OCI-LY7 (cell line): ENCODE measurements around the gene DPEP2. TPM values are rescaled to one million over a fixed set of nuclear protein-coding genes. Genes with fewer than 3 reads are reported as not detected.
A peak's percentile ranks its signal among the peaks of the same experiment; 100 is the strongest.

ENCODE experiments used
- BruUV-seq: library from RNA; stranded (reverse); fragments of 400-500 nt; replicated peaks from 2 replicates; lab custom pipeline; 2021; lab: Mats Ljungman, UMichigan
- CTCF ChIA-PET: fragments of 300-600 bp; sonication (Branson Sonifier 250); formaldehyde crosslinking; loops from one replicate; lab custom pipeline; 2022; ENCODE audit warnings: antibody characterized with exemption; ENCODE audit not compliant: unreplicated experiment; lab: Charles Lee
- POLR2A ChIA-PET: fragments of 300-600 bp; sonication (Branson Sonifier 250); formaldehyde crosslinking; loops from one replicate; lab custom pipeline; 2022; ENCODE audit warnings: antibody characterized with exemption; lab: Charles Lee
- DNase-seq: peaks from one replicate; pipeline ENCODE4 v3.0.0-alpha.2; 2015; ENCODE audit warnings: low spot score
- H2AFZ ChIP-seq: fragments of 200-600 bp; sonication (generic), shearing (Covaris generic); 2 replicates; pipeline ENCODE4 v1.6.1; 2014; ENCODE audit warnings: mild to moderate bottlenecking, antibody characterized with exemption, low read length, moderate library complexity
- H3K27ac ChIP-seq: fragments of 200-600 bp; sonication (generic); 2 replicates; pipeline ENCODE4 v1.5.1; 2014; ENCODE audit warnings: mixed run types, low read depth, mild to moderate bottlenecking, moderate library complexity, low read length, inconsistent platforms; ENCODE audit not compliant: poor library complexity, severe bottlenecking
- H3K36me3 ChIP-seq: fragments of 200-600 bp; sonication (generic); 2 replicates; pipeline ENCODE4 v1.6.1; 2014; ENCODE audit warnings: mild to moderate bottlenecking, antibody characterized with exemption, low read length, moderate library complexity, mixed read lengths; ENCODE audit not compliant: insufficient read depth
- H3K4me1 ChIP-seq: fragments of 200-600 bp; sonication (generic); 2 replicates; pipeline ENCODE4 v1.5.1; 2014; ENCODE audit warnings: mild to moderate bottlenecking, low read length; ENCODE audit not compliant: insufficient read depth, poor library complexity, severe bottlenecking
- H3K4me2 ChIP-seq: fragments of 200-600 bp; sonication (generic); 2 replicates; pipeline ENCODE4 v1.6.1; 2014; ENCODE audit warnings: mild to moderate bottlenecking, low read length
- H3K4me3 ChIP-seq: fragments of 200-600 bp; sonication (generic); 2 replicates; pipeline ENCODE4 v1.5.1; 2014; ENCODE audit warnings: mild to moderate bottlenecking, low read depth, low read length; ENCODE audit not compliant: poor library complexity, severe bottlenecking
- H3K79me2 ChIP-seq: fragments of 200-600 bp; sonication (generic); 2 replicates; pipeline ENCODE4 v1.6.1; 2016; ENCODE audit warnings: low read depth, mild to moderate bottlenecking, low read length, moderate library complexity, mixed read lengths; ENCODE audit not compliant: insufficient read depth
- H3K9me2 ChIP-seq: fragments of 200-600 bp; sonication (generic); 2 replicates; pipeline ENCODE4 v1.6.1; 2016; ENCODE audit warnings: mild to moderate bottlenecking, low read length, mixed read lengths; ENCODE audit not compliant: insufficient read depth
- H3K9me3 ChIP-seq: fragments of 200-600 bp; sonication (generic); 2 replicates; pipeline ENCODE4 v1.6.1; 2014; ENCODE audit warnings: mild to moderate bottlenecking, mixed run types, low read length, mixed read lengths
- H4K20me1 ChIP-seq: fragments of 200-600 bp; sonication (generic); 2 replicates; pipeline ENCODE4 v1.6.1; 2014; ENCODE audit warnings: mild to moderate bottlenecking, antibody characterized with exemption, low read length, moderate library complexity, mixed read lengths; ENCODE audit not compliant: insufficient read depth
- EZH2phosphoT487 ChIP-seq: fragments of 200-600 bp; sonication (generic); IDR thresholded peaks from 2 replicates; pipeline ENCODE4 v1.6.1; 2018; ENCODE audit warnings: low read depth, borderline replicate concordance, mild to moderate bottlenecking, mixed run types, antibody characterized with exemption, low read length, moderate library complexity, mixed read lengths
- intact Hi-C: fragments of 100-400 bp; cut with micrococcal nuclease; formaldehyde crosslinking; loops from one replicate; pipeline ENCODE4 v1.10.0; 2022; ENCODE audit not compliant: unreplicated experiment
- total RNA-seq, 2 experiments: library from RNA; depleted of rRNA in 1 of 2; stranded (reverse); fragments of >200 nt in 1 of 2; shearing (Covaris generic) in 1 of 2; gene quantifications; 2 replicates each; pipeline ENCODE4 v1.2.3, GENCODE V29; 2014 to 2022
- TF ChIP-seq, protein P1 (sequence below): fragments of 200-600 bp; sonication (generic); conservative IDR thresholded peaks from 2 replicates; pipeline ENCODE4 v1.5.1; 2014; ENCODE audit warnings: mild to moderate bottlenecking, antibody characterized with exemption, low read length, moderate library complexity, mixed read lengths

Gene DPEP2
- total RNA-seq, 2 experiments from 2014 or later = 0.22 to 0.23 TPM

DNA sequence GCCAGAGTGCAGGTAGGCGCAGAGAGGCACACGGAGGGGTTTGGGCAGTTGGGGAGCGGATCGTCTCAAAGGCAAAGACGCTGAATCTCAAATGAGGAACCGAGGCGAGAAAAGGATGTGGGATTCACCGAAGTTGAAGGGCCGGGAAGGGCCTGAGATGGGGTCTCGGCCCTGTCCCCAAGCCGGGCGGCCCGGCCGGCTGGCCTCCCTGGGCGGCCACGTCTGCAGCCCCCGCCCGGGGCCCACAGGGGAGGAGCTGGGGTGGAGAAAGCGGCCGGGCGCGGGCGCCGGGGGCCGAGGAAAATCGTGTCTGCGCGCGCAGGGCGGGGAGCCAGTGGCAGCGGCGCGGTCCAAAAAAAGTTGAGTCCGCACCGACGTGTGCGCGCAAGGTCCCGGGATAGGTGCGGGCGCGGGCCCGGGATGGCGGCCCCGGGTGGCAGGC is 31.3 kb downstream of the DPEP2 start:
- intact Hi-C loops = loop anchor here (1.0 to 2.0 kb wide), 2 partner anchors 25 to 73 kb away; no protein-coding TSS in a partner anchor
- no peaks in the 10 kb centered on the region for H3K79me2 ChIP-seq
- DNase-seq = peak; percentile 41
- no peaks in the 10 kb centered on the region for H3K9me3 ChIP-seq
- ChIA-PET CTCF (no interaction called here), POLR2A (no interaction called here)
- H3K36me3 ChIP-seq = no peaks in the 10 kb centered on the region
- no peaks in the 10 kb centered on the region for H3K9me2 ChIP-seq
- peaks cover 34% of the 10 kb centered on the region for H3K4me1 ChIP-seq
- H4K20me1 ChIP-seq = no peaks in the 10 kb centered on the region
- H2AFZ ChIP-seq = peak overlapping the region; percentile 85
- H3K4me2 ChIP-seq = peak overlapping the region; percentile 84
- no TSS peak for BruUV-seq
- H3K4me3 ChIP-seq = peak overlapping the region; percentile 86
- TF ChIP-seq EZH2phosphoT487 = no peak
- TF ChIP-seq, protein P1, sequence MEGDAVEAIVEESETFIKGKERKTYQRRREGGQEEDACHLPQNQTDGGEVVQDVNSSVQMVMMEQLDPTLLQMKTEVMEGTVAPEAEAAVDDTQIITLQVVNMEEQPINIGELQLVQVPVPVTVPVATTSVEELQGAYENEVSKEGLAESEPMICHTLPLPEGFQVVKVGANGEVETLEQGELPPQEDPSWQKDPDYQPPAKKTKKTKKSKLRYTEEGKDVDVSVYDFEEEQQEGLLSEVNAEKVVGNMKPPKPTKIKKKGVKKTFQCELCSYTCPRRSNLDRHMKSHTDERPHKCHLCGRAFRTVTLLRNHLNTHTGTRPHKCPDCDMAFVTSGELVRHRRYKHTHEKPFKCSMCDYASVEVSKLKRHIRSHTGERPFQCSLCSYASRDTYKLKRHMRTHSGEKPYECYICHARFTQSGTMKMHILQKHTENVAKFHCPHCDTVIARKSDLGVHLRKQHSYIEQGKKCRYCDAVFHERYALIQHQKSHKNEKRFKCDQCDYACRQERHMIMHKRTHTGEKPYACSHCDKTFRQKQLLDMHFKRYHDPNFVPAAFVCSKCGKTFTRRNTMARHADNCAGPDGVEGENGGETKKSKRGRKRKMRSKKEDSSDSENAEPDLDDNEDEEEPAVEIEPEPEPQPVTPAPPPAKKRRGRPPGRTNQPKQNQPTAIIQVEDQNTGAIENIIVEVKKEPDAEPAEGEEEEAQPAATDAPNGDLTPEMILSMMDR = no peak
- H3K27ac ChIP-seq = no peak overlapping the region

DNA sequence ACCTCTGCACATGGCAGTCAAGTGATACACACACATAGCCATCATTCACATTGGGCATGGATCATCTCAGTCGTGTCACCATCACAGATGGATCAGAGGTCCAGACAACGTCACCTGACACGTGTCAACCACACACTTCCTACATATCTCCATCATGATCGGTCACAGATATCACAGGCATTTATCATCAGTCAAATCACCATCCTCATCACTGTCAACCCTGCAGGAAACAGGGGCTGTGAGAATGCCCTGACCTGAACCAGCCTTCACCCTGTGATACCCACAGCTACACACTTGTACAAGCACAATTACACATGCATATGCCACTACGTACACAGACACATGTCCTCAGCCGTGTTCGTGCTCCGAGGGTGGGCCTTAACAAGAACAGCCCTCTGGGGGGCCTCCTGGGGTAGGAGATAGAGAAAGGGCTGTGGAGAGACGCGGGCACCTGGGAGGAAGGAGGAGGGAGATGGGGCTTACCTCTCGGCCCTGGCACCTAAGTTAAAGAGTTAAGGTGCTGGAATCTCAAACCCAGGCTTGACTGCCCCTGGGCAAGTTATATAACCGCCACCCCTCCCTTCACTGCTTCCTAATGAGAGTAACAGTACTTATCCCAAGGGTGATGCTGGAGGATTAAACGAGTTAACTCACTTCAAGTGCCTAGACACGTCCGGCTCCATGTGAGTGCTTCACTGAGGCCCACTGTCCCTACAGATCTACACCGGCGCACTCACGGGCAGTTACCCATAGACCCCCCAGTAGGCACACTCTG is 31.9 kb downstream of the DPEP2 start:
- no TSS peak for BruUV-seq
- peak overlapping the region; percentile 86 for H3K4me3 ChIP-seq
- H3K36me3 ChIP-seq = no peaks in the 10 kb centered on the region
- TF ChIP-seq, protein P1 = peak; percentile 55
- no peak for TF ChIP-seq EZH2phosphoT487
- no peaks in the 10 kb centered on the region for H3K9me2 ChIP-seq
- H3K27ac ChIP-seq = no peak overlapping the region
- ChIA-PET POLR2A (no interaction called here), CTCF (no interaction called here)
- peaks cover 34% of the 10 kb centered on the region for H3K4me1 ChIP-seq
- H3K4me2 ChIP-seq = peak overlapping the region; percentile 84
- DNase-seq = peak; percentile 58
- H2AFZ ChIP-seq = peak overlapping the region; percentile 85; the same call in 1 of the 2 replicates
- intact Hi-C loops = no loop called here
- no peaks in the 10 kb centered on the region for H4K20me1 ChIP-seq
- H3K9me3 ChIP-seq = no peaks in the 10 kb centered on the region
- no peaks in the 10 kb centered on the region for H3K79me2 ChIP-seq
